Ishikawa (cell line): ENCODE measurements around the gene FGL2.

Source experiments
- CEBPB ChIP-seq: IDR thresholded peaks from 2 replicates; pipeline ENCODE4 v1.6.1; 2012
- CREB1 ChIP-seq: IDR thresholded peaks from 2 replicates; pipeline ENCODE4 v1.6.1; 2012; ENCODE audit warnings: low read depth
- EGR1 ChIP-seq: IDR thresholded peaks from 2 replicates; pipeline ENCODE4 v1.6.1; 2012
- EP300 ChIP-seq: IDR thresholded peaks from 2 replicates; pipeline ENCODE4 v1.6.1; 2012; ENCODE audit warnings: borderline replicate concordance
- FOXM1 ChIP-seq: IDR thresholded peaks from 2 replicates; pipeline ENCODE4 v1.6.1; 2012; ENCODE audit warnings: low read depth, borderline replicate concordance
- NFIC ChIP-seq: IDR thresholded peaks from 2 replicates; pipeline ENCODE4 v1.6.1; 2012
- RAD21 ChIP-seq: IDR thresholded peaks from 2 replicates; pipeline ENCODE4 v1.6.1; 2012; ENCODE audit warnings: low read depth
- TAF1 ChIP-seq: IDR thresholded peaks from 2 replicates; pipeline ENCODE4 v1.6.1; 2012; ENCODE audit warnings: low read depth, mild to moderate bottlenecking
- TCF12 ChIP-seq: IDR thresholded peaks from 2 replicates; pipeline ENCODE4 v1.6.1; 2012; ENCODE audit warnings: low read depth
- TEAD4 ChIP-seq: IDR thresholded peaks from 2 replicates; pipeline ENCODE4 v1.6.1; 2012
- YY1 ChIP-seq: IDR thresholded peaks from 2 replicates; pipeline ENCODE4 v1.6.1; 2012; ENCODE audit warnings: low read depth
- ZBTB7A ChIP-seq: IDR thresholded peaks from 2 replicates; pipeline ENCODE4 v1.6.1; 2012; ENCODE audit warnings: low read depth
- TF ChIP-seq, protein P1 (sequence below): IDR thresholded peaks from 2 replicates; pipeline ENCODE4 v1.6.1; 2012; ENCODE audit warnings: low read depth, mild to moderate bottlenecking
- TF ChIP-seq, protein P2 (sequence below): IDR thresholded peaks from 2 replicates; pipeline ENCODE4 v1.6.1; 2012
- TF ChIP-seq, protein P3 (sequence below): IDR thresholded peaks from 2 replicates; pipeline ENCODE4 v1.6.1; 2012

The FGL2 gene

DNA sequence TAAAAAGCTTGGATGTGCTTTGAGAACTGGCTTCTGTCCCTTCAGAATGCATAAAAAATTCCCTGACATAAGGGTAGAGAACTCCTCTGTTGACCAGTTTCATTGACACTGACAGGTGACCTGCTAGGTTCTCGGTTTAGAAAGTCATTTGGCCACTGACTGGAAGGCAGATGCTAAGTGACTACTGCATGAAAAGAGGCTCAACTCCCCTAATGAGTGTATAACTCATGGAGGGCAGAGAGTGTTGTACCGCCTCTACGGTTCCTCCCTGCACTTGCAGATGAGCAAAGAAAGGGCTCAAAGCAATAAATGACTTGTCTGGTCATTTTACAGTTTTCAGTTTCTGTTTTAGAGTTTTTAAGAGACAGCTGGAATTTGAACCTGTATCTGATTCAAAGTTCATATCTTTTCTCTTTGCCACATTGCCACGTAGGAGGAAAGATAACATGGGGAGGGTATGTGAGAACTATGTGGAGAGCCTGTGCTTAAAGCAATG, 2.9 kb upstream of the FGL2 start:
- TF ChIP-seq, protein P1, sequence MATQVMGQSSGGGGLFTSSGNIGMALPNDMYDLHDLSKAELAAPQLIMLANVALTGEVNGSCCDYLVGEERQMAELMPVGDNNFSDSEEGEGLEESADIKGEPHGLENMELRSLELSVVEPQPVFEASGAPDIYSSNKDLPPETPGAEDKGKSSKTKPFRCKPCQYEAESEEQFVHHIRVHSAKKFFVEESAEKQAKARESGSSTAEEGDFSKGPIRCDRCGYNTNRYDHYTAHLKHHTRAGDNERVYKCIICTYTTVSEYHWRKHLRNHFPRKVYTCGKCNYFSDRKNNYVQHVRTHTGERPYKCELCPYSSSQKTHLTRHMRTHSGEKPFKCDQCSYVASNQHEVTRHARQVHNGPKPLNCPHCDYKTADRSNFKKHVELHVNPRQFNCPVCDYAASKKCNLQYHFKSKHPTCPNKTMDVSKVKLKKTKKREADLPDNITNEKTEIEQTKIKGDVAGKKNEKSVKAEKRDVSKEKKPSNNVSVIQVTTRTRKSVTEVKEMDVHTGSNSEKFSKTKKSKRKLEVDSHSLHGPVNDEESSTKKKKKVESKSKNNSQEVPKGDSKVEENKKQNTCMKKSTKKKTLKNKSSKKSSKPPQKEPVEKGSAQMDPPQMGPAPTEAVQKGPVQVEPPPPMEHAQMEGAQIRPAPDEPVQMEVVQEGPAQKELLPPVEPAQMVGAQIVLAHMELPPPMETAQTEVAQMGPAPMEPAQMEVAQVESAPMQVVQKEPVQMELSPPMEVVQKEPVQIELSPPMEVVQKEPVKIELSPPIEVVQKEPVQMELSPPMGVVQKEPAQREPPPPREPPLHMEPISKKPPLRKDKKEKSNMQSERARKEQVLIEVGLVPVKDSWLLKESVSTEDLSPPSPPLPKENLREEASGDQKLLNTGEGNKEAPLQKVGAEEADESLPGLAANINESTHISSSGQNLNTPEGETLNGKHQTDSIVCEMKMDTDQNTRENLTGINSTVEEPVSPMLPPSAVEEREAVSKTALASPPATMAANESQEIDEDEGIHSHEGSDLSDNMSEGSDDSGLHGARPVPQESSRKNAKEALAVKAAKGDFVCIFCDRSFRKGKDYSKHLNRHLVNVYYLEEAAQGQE, result no peak
- TF ChIP-seq TCF12 (no peak), FOXM1 (no peak), ZBTB7A (no peak), TEAD4 (no peak), CEBPB (no peak), NFIC (no peak), TAF1 (no peak), CREB1 (no peak), YY1 (no peak), EP300 (no peak), RAD21 (no peak), EGR1 (no peak)
- TF ChIP-seq, protein P2, sequence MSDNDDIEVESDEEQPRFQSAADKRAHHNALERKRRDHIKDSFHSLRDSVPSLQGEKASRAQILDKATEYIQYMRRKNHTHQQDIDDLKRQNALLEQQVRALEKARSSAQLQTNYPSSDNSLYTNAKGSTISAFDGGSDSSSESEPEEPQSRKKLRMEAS, result no peak

DNA sequence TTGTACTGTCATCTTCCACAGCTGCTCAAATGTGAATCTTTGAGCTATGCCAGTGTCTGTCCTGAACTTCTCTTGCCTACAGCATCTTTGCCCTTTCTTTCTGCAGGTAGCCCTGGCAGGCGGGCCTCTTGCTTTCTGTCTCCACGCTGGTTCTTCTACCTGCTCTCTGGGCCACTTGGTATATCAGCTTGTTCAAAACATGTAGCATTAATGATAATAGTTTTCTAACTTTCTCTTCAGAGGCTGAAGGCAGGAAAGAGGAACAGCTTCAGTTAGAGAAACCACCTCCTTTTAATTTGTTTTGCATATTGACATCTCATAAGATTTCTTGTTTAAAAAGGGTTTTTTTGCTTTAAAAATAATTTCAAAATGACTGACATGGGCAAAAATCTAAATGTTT, 923 bp upstream of the FGL2 start:
- TF ChIP-seq, protein P2, result no peak
- TF ChIP-seq YY1 (no peak), TAF1 (no peak), EP300 (no peak)

DNA sequence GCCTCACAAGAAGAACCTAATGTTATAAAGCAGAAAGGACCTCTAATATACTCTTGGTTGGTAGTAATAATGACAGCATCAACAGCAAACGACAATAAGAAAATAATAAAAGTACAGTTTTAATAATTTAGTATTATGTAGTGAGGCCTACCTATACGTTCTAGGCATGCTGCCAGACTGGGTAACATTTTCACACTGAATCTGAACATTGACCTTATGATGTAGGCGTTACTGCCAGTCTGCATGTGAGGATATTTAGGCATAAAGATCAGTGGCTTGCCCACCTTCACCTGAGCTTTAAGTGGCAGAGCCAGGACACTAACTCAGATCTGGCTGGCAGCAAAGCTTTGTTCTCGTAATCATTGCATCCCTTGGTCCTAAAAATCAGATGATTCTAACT, 2.5 kb downstream of the FGL2 start:
- no peak for TF ChIP-seq ZBTB7A
- no peak for TF ChIP-seq TCF12
- TF ChIP-seq, protein P3, sequence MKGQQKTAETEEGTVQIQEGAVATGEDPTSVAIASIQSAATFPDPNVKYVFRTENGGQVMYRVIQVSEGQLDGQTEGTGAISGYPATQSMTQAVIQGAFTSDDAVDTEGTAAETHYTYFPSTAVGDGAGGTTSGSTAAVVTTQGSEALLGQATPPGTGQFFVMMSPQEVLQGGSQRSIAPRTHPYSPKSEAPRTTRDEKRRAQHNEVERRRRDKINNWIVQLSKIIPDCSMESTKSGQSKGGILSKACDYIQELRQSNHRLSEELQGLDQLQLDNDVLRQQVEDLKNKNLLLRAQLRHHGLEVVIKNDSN, result no peak
- TF ChIP-seq, protein P2, result no peak
- TF ChIP-seq CEBPB, result no peak
- TF ChIP-seq RAD21, result no peak
- TF ChIP-seq CREB1, result no peak
- no peak for TF ChIP-seq TEAD4
- TF ChIP-seq EGR1, result no peak
- TF ChIP-seq TAF1, result no peak
- TF ChIP-seq, protein P1, result no peak

DNA sequence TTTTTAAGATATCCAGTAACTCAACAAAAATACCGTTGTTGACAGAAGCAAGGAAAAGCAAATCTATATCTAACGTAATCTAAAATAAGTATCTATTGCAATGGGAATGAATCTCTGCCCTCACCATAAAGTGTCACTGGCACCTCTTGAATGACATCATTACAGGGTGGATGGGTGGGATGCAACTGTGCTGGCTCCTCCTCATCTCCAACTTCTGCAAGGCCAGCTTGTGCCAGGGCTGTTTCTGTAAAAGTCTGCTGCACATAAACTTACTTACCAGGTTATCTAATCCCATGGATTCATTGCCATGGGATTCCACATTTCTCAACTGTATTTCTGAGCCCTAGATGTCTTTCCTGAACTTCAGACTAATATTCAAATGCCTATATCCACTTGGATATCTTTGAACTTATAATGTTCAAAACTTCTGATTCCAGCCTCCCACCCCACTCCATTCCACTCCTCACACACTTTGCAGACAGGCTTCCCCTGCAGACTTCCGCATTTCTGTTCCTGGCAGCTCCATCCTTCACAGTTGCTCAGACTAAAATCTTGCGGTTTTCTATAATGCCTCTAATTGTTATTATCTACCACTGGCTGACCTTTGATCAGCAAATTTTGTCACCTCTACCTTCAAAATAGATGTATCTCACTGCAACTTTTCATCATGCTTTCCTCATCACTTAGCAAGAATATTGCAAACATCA, 10.7 kb downstream of the FGL2 start:
- no peak for TF ChIP-seq TEAD4

DNA sequence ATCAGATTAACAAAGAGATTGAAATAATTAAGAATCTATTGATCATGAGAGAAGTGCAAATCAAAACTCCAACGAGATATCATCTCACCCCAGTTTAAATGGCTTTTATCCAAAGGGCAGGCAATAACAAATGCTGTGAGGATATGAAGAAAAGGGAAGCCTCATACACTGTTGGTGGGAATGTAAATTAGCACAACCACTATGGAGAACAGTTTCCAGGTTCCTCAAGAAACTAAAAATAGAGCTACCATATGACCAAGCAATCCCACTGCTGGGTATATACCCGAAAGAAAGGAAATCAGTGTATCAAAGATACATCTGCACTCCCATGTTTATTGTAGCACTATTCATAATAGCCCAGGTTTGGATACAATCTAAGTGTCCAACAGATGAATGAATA, 13.8 kb downstream of the FGL2 start:
- TF ChIP-seq CREB1 (no peak), TCF12 (no peak), YY1 (no peak), CEBPB (no peak), RAD21 (no peak), NFIC (no peak), FOXM1 (no peak), TEAD4 (no peak), TAF1 (no peak), EP300 (no peak), EGR1 (no peak), ZBTB7A (no peak)
- TF ChIP-seq, protein P1, result no peak
- TF ChIP-seq, protein P2, result no peak
- TF ChIP-seq, protein P3, result no peak
